Activated CD4-positive, alpha-beta T cell treated with anti-CD3 and anti-CD28 coated beads for 36 hours (primary cell): Measurements from ENCODE around the gene KCTD2. TPM values are rescaled to one million over a fixed set of nuclear protein-coding genes. Genes with fewer than 3 reads are reported as not detected.

Experiments
- ATAC-seq: fragments of 200-7000 bp; cut with Tn5 transposase; one replicate; pipeline ENCODE4 v1.10.0; 2021; ENCODE audit warnings: mild to moderate bottlenecking, moderate library complexity
- CTCF ChIA-PET: fragments of 350-600 bp; sonication (Branson Sonifier 250); formaldehyde crosslinking; loops from one replicate; lab custom pipeline; 2021; ENCODE audit warnings: antibody characterized with exemption; lab: Charles Lee
- POLR2A ChIA-PET: fragments of 350-600 bp; sonication (Branson Sonifier 250); formaldehyde crosslinking; loops from one replicate; lab custom pipeline; 2021; ENCODE audit warnings: antibody characterized with exemption, inconsistent platforms; lab: Charles Lee
- DNase-seq: peaks from one replicate; pipeline ENCODE4 v3.0.0-alpha.2; 2020
- H3K27ac Mint-ChIP-seq: one replicate; pipeline ENCODE4 v1.8.0; 2021; ENCODE audit warnings: mixed read lengths
- H3K27me3 Mint-ChIP-seq: one replicate; pipeline ENCODE4 v1.8.0; 2021; ENCODE audit warnings: mixed read lengths
- H3K36me3 Mint-ChIP-seq: one replicate; pipeline ENCODE4 v1.8.0; 2021; ENCODE audit warnings: low read depth, mixed read lengths
- H3K4me1 Mint-ChIP-seq: one replicate; pipeline ENCODE4 v1.8.0; 2021; ENCODE audit warnings: mixed read lengths
- H3K4me3 Mint-ChIP-seq: one replicate; pipeline ENCODE4 v1.8.0; 2021; ENCODE audit warnings: mild to moderate bottlenecking, moderate library complexity, mixed read lengths
- H3K9me3 Mint-ChIP-seq: one replicate; pipeline ENCODE4 v1.8.0; 2021; ENCODE audit warnings: low read depth, mixed read lengths
- intact Hi-C, 2 experiments: fragments of 100-400 bp; cut with DNase I in 1 of 2; cut with micrococcal nuclease in 1 of 2; formaldehyde crosslinking; loops; one replicate each; pipeline versions ENCODE4 v1.14.2 to v1.15.1; 2022 to 2024; cut with DNase I, micrococcal nuclease
- total RNA-seq, 2 experiments: library from RNA; stranded (reverse); gene quantifications; one replicate each; pipeline ENCODE4 v1.2.3, GENCODE V29; 2021

The KCTD2 gene
- total RNA-seq, 2 experiments from 2014 or later, result 15.3 to 16.7 TPM

GRCh38 chr17:75008373-75008772 lies 38.7 kb upstream of the KCTD2 start:
- CTCF ChIA-PET, result interaction anchor here (1.0 kb wide), 1 partner anchor 193 kb away, joined by 3 read pairs; no protein-coding TSS in a partner anchor
- intact Hi-C loops, result no loop called here
- no peak overlapping the region for H3K4me3 Mint-ChIP-seq
- H3K27me3 Mint-ChIP-seq, result no peaks in the 10 kb centered on the region
- ATAC-seq (no peak), DNase-seq (no peak)
- H3K36me3 Mint-ChIP-seq, result no peaks in the 10 kb centered on the region
- POLR2A ChIA-PET, result no interaction called here
- H3K9me3 Mint-ChIP-seq, result no peaks in the 10 kb centered on the region
- H3K27ac Mint-ChIP-seq, result no peak overlapping the region
- H3K4me1 Mint-ChIP-seq, result peaks cover 19% of the 10 kb centered on the region

- peaks cover 2% of the 10 kb centered on the region for H3K36me3 Mint-ChIP-seq
- H3K4me3 Mint-ChIP-seq, result no peak overlapping the region
- intact Hi-C loops, result no loop called here
- peaks cover 26% of the 10 kb centered on the region for H3K4me1 Mint-ChIP-seq
- H3K27ac Mint-ChIP-seq, result no peak overlapping the region
- ChIA-PET CTCF (interaction anchor here (0.6 to 1.4 kb wide), 4 partner anchors 47 to 218 kb away, joined by 3 to 5 read pairs (median 3); no protein-coding TSS in a partner anchor), POLR2A (interaction anchor here (0.6 kb wide), 1 partner anchor 25 kb away, joined by 5 read pairs; no protein-coding TSS in a partner anchor)
- DNase-seq (no peak), ATAC-seq (no peak)
- no peaks in the 10 kb centered on the region for H3K27me3 Mint-ChIP-seq
- no peaks in the 10 kb centered on the region for H3K9me3 Mint-ChIP-seq
Measured at GRCh38 chr17:75009139-75009724, 37.8 kb upstream of the KCTD2 start.

GRCh38 chr17:75010683-75011400 lies 36.2 kb upstream of the KCTD2 start:
- ChIA-PET CTCF (interaction anchor here (0.7 to 3.7 kb wide), 12 partner anchors 8 to 230 kb away, joined by 3 to 52 read pairs (median 6); partner anchors contain the start of gene CDR2L), POLR2A (interaction anchor here (0.7 to 1.0 kb wide), 2 partner anchors 21 to 93 kb away, joined by 3 to 6 read pairs; no protein-coding TSS in a partner anchor)
- no peaks in the 10 kb centered on the region for H3K9me3 Mint-ChIP-seq
- peak overlapping the region; percentile 59 for H3K27ac Mint-ChIP-seq
- ATAC-seq, result peak; percentile 14
- intact Hi-C loops, result no loop called here
- peak; percentile 42 for DNase-seq
- peaks cover 5% of the 10 kb centered on the region for H3K36me3 Mint-ChIP-seq
- H3K27me3 Mint-ChIP-seq, result no peaks in the 10 kb centered on the region
- no peak overlapping the region for H3K4me3 Mint-ChIP-seq
- peaks cover 31% of the 10 kb centered on the region for H3K4me1 Mint-ChIP-seq

GRCh38 chr17:75011401-75012095 lies 35.5 kb upstream of the KCTD2 start:
- intact Hi-C loops, result loop anchor here (1.0 to 2.0 kb wide), 6 partner anchors 22 to 51 kb away; partner anchors contain the start of genes CDR2L (in 1 of the 2) and KCTD2 (in 1 of the 2)
- H3K4me1 Mint-ChIP-seq, result peaks cover 31% of the 10 kb centered on the region
- peak overlapping the region; percentile 95 for H3K4me3 Mint-ChIP-seq
- H3K36me3 Mint-ChIP-seq, result peaks cover 8% of the 10 kb centered on the region
- no peaks in the 10 kb centered on the region for H3K9me3 Mint-ChIP-seq
- ChIA-PET POLR2A (interaction anchor here (0.6 to 1.5 kb wide), 5 partner anchors 20 to 139 kb away, joined by 3 to 6 read pairs (median 3); partner anchors contain the start of genes CDR2L and HID1), CTCF (interaction anchor here (0.6 to 3.7 kb wide), 17 partner anchors 8 to 229 kb away, joined by 3 to 52 read pairs (median 3); partner anchors contain the start of gene CDR2L)
- ATAC-seq (no peak), DNase-seq (no peak)
- H3K27me3 Mint-ChIP-seq, result no peaks in the 10 kb centered on the region
- peak overlapping the region; percentile 83 for H3K27ac Mint-ChIP-seq

GRCh38 chr17:75012096-75012345 lies 35.0 kb upstream of the KCTD2 start:
- intact Hi-C loops, result loop anchor here (1.0 to 2.0 kb wide), 6 partner anchors 21 to 51 kb away; partner anchors contain the start of genes CDR2L (in 1 of the 2) and KCTD2 (in 1 of the 2)
- ATAC-seq (no peak), DNase-seq (no peak)
- peak overlapping the region; percentile 95 for H3K4me3 Mint-ChIP-seq
- H3K9me3 Mint-ChIP-seq, result no peaks in the 10 kb centered on the region
- ChIA-PET POLR2A (interaction anchor here (0.6 to 1.5 kb wide), 3 partner anchors 24 to 138 kb away, joined by 3 to 6 read pairs (median 3); partner anchors contain the start of genes CDR2L and HID1), CTCF (interaction anchor here (0.6 to 3.7 kb wide), 16 partner anchors 12 to 179 kb away, joined by 3 to 52 read pairs (median 3); partner anchors contain the start of gene CDR2L)
- peaks cover 31% of the 10 kb centered on the region for H3K4me1 Mint-ChIP-seq
- H3K27me3 Mint-ChIP-seq, result no peaks in the 10 kb centered on the region
- H3K36me3 Mint-ChIP-seq, result peaks cover 12% of the 10 kb centered on the region
- peak overlapping the region; percentile 83 for H3K27ac Mint-ChIP-seq

- H3K4me3 Mint-ChIP-seq, result peak within 1 kb of the TSS; percentile 95
- H3K9me3 Mint-ChIP-seq, result no peaks in the 10 kb centered on the region
- peaks cover 12% of the 10 kb centered on the region for H3K36me3 Mint-ChIP-seq
- peak within 1 kb of the TSS; percentile 92 for H3K27ac Mint-ChIP-seq
- DNase-seq (peak; percentile 91), ATAC-seq (peak; percentile 96)
- intact Hi-C loops, result loop anchor here (1.0 to 2.0 kb wide), 7 partner anchors 21 to 139 kb away; partner anchors contain the start of genes CDR2L (in 1 of the 2) and KCTD2 (in 1 of the 2)
- ChIA-PET POLR2A (interaction anchor here (0.7 to 1.5 kb wide), 5 partner anchors 22 to 193 kb away, joined by 3 to 12 read pairs (median 4); partner anchors contain the start of genes CDR2L, HID1 and NUP85), CTCF (interaction anchor here (0.6 to 3.7 kb wide), 26 partner anchors 10 to 179 kb away, joined by 3 to 52 read pairs (median 3); partner anchors contain the start of gene CDR2L)
- peaks cover 31% of the 10 kb centered on the region for H3K4me1 Mint-ChIP-seq
- H3K27me3 Mint-ChIP-seq, result no peaks in the 10 kb centered on the region
Measured at GRCh38 chr17:75012346-75013091, 34.5 kb upstream of the KCTD2 start, which contains the start of gene MRPL58. MRPL58 (plus strand) TSS chr17:75012670; CDS start chr17:75012687, 17 bp downstream.

GRCh38 chr17:75013092-75013559 lies 33.9 kb upstream of the KCTD2 start:
- ATAC-seq (no peak), DNase-seq (no peak)
- Mint-ChIP-seq H3K27ac (peak overlapping the region; percentile 92), H3K27me3 (no peaks in the 10 kb centered on the region), H3K4me3 (peak overlapping the region; percentile 95), H3K36me3 (peaks cover 15% of the 10 kb centered on the region), H3K9me3 (no peaks in the 10 kb centered on the region), H3K4me1 (peaks cover 31% of the 10 kb centered on the region)
- ChIA-PET CTCF (interaction anchor here (0.6 to 3.7 kb wide), 22 partner anchors 9 to 443 kb away, joined by 3 to 52 read pairs (median 3); partner anchors contain the start of gene CDR2L), POLR2A (interaction anchor here (0.7 to 1.5 kb wide), 5 partner anchors 21 to 192 kb away, joined by 3 to 12 read pairs (median 4); partner anchors contain the start of genes CDR2L and NUP85)
- intact Hi-C loops, result loop anchor here (1.0 to 2.0 kb wide), 2 partner anchors 52 to 140 kb away; no protein-coding TSS in a partner anchor

- Mint-ChIP-seq H3K4me1 (peaks cover 6% of the 10 kb centered on the region), H3K27me3 (no peaks in the 10 kb centered on the region), H3K9me3 (no peaks in the 10 kb centered on the region), H3K36me3 (peaks cover 40% of the 10 kb centered on the region), H3K4me3 (no peak overlapping the region), H3K27ac (no peak overlapping the region)
- ATAC-seq (no peak), DNase-seq (no peak)
- ChIA-PET CTCF (interaction anchor here (0.5 to 1.6 kb wide), 6 partner anchors 8 to 226 kb away, joined by 3 to 8 read pairs (median 4); no protein-coding TSS in a partner anchor), POLR2A (no interaction called here)
- intact Hi-C loops, result no loop called here
Measured at GRCh38 chr17:75019146-75019545, 27.9 kb upstream of the KCTD2 start.

GRCh38 chr17:75019710-75020109 lies 27.3 kb upstream of the KCTD2 start:
- ATAC-seq, result no peak
- H3K27ac Mint-ChIP-seq, result no peak overlapping the region
- H3K9me3 Mint-ChIP-seq, result no peaks in the 10 kb centered on the region
- H3K4me3 Mint-ChIP-seq, result no peak overlapping the region
- H3K27me3 Mint-ChIP-seq, result no peaks in the 10 kb centered on the region
- DNase-seq, result no peak
- peaks cover 6% of the 10 kb centered on the region for H3K4me1 Mint-ChIP-seq
- POLR2A ChIA-PET, result no interaction called here
- H3K36me3 Mint-ChIP-seq, result peaks cover 42% of the 10 kb centered on the region
- CTCF ChIA-PET, result interaction anchor here (0.7 to 1.6 kb wide), 7 partner anchors 8 to 699 kb away, joined by 3 to 8 read pairs (median 3); no protein-coding TSS in a partner anchor
- intact Hi-C loops, result no loop called here
